Ecto neural progenitor cell (in vitro differentiated cells): ENCODE measurements around the gene CEP95.
A peak's percentile ranks its signal among the peaks of the same experiment; 100 is the strongest.

ENCODE experiments used
- DNase-seq: peaks from one replicate; pipeline ENCODE4 v3.0.0-alpha.2; 2018; ENCODE audit warnings: low spot score

The CEP95 gene

GRCh38 chr17:64496786-64497564, 9.8 kb upstream of the CEP95 start, which contains the start of gene POLG2:
Gene POLG2, minus strand, starts transcription at chr17:64497054. Its CDS starts 86 bp downstream, at chr17:64496968.
- DNase-seq = peak; percentile 97

DNA sequence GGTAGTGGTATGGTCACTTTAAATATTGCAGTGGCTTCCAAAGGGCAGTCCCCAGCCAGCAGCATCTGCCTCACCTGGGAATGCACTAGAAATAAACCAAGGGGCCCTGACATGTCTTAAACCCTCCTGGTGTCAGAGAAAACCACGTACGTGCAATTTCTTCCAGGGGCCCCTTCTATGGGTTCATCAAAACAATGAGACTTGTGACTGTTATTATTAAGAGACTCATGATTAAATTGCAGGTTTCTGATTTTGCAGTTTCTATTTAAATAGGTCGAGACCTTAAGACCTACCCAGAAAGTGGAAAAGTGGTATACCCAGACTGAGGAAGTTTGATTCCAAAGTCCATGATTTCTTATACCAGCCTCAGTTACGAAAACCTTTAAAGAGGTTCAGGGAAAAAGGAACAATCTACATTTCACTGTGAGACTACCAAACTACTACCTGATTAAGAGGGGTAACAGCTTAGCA, 9.2 kb upstream of the CEP95 start:
- no peak for DNase-seq

DNA sequence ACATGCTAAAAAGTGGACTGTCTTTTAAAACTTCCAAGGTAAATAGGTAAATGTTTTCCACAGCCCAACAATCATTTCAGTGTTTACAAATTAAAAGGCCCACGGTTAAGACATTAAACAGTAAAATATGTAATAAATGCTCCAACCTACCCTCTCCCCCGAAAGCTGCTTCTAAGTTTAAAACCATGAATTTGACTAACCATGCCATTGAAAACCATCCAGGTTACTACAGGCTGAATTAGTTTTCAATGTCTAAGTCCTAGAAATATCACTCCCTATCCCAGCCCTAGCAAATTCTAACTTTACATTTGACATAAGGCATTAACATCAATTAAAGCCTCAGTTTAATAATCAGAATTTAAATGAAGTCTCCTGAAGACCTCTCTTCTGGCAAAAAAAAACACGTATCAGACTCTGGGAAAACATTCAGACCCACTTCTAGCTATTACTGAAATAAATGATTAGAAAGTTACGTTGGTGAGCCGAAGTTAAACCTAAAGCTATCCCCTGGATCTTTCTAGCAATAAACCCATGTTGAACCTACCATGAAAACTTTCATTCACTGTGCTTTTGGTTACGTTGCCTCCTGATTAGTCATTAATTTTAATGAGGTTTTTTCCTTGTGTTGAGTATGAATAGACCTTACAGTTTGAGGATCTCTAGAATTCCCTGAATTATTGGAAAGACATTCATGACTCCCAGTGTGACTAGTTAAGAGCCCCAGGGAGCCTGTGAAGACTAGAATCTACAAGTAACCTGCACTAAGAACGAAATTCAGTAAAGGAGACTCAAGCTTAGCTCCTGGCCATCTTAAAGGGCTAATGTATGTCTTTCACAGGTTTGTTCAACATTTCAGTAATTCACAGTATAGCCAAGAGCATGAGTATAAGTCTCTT, 8.2 kb upstream of the CEP95 start:
- DNase-seq = no peak

DNA sequence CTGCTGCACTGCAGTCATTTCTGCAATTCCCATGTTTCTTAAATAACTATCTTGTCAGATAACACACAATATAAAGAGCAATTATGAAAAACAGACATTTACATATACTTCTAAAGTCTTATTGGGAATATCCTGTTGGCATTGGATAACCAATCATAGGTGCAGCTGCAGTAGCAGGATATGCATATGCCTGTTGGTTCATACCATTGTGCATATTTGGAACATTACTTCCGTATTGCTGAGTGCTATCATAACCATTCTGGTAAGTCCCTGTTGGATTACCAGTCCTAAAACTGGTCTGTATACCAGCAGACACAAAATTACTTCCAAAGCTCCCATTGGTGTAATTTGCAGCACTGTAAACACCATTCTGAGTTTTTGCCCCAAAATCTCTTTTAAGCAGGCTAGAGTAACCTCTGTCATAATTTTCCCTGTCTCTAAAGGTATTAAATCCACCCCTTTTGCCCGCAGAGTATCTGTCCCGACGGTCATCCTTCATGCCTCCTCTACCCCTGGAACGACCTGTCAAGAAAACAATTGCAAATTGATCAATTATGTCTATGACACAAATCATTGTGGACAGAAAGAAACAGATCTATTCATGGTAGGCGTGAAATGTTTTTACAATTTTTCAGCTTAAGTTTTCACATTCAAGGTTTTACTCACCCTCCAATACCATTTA, 6.8 kb upstream of the CEP95 start:
- DNase-seq = no peak

DNA sequence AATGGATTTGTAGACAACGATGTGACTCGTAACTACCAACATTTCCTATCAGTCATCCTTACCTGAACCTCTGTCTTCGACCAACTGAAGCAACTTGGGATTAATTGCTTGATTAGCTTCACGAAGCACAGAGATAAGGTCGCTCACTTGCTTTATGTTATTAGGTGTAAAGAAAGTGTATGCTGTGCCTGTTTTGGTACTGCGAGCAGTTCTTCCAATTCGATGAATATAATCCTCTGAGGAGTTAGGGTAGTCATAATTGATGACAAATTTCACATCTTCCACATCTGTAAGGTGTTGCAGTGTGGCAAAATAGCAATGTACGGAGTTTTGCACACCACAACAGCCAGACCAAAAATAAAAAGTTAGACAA, 6.3 kb upstream of the CEP95 start:
- DNase-seq = no peak

DNA sequence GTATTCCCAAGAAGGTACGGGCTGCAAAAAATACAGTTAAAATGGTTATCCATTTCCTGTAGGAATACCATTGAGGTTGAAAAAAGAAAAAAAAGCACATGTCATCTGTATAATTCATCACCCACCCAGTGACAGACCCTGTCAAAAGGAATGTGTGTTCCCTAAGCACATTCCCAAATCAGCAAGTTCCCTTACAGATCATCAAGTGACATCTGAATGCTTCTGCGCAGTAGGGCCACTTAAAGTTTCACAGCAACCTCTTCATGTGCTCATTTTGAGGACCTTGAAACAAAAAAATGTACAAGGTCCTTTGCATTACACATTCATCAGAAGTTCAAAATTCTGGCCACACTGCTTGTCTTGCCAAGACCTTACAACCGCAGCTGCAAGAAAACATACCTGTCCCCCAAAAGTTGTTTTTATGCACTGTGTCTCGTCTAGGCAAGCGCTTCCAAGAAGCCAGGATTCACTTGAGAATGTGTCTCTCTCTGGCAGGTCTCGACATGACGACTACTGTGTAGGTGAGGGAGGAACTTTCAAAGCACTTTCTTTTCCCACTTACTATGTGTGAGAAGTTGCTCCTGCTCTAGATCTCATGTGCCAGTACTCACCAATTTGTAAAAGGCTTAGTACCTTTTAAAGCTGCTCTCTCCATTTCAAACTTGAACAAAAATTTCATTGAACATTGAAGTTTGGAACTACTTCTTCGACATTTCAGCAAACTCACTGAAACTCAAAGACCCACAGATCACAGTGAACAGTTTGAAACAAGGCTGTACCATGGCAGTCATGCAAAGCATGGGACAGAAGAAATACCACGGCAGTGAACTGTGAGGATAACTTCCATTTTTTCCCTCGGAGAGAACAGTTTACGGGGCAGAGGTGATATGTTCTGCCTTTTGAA, 5.7 kb upstream of the CEP95 start:
- DNase-seq = no peak

- no peak for DNase-seq
These were observed 4.8 kb upstream of the CEP95 start for GRCh38 chr17:64502021-64502420.

DNA sequence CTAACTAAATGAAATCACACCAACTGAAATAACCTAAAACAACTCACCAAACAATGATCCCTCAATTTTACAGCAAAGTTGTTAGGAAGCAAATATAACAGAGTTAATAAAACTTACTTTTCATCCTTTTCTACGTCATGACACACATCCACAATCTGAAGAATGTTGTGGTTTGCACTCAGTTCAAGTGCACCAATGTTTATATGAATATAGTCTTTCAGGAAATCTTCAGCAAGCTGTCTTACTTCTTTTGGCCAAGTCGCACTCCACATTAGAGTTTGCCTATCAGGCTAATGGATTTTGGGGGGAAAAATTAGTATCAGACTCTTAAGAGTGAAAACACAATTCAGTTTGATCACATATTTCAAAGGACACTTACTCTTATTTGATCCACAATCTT, 4.0 kb upstream of the CEP95 start:
- DNase-seq = no peak

DNA sequence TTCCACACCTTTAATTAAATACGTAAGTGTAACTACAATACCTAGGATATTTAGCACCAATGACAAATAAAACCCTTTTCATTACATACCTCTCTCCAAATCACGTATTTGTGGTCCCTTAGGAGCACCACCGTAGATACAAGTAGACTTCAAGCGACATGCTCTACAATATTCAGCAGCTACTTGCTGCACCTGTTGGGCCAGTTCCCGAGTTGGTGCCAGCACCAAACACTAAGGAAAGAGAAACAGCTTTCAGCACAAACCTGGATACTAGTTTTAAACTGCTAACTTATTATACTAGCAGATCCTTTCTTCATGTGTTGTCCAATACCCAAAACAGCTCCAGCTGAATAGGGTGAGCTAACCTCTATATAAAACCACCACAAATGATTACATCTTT, 3.4 kb upstream of the CEP95 start:
- DNase-seq = no peak

- no peak for DNase-seq
These were observed 2.7 kb upstream of the CEP95 start for GRCh38 chr17:64503821-64504768.

DNA sequence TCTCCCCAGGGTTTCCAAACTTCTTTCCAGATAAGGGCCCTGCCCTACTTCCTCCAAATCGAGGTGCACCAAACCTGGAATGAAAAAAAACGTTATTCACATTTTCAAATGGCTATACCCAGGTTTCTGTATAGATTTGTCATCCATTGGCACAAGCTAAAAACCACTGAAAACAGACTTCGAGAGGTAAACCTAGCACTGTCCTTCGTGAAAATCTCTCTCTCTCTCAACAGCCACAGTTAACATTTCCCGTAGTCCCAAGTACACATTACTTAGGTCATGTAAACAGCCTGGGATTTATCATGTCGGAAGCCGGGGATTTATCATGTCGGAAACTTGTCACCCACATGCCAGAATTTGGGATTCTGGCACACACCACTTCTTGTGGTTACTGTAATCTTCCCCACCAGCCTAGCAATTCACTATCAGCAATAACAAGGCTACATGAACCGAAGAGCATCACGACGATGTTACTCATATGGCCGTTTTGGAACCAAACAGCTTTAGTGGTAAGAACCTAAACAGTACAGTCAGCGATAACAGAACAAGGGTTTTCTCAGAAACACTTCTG, 1.9 kb upstream of the CEP95 start:
- no peak for DNase-seq

DNA sequence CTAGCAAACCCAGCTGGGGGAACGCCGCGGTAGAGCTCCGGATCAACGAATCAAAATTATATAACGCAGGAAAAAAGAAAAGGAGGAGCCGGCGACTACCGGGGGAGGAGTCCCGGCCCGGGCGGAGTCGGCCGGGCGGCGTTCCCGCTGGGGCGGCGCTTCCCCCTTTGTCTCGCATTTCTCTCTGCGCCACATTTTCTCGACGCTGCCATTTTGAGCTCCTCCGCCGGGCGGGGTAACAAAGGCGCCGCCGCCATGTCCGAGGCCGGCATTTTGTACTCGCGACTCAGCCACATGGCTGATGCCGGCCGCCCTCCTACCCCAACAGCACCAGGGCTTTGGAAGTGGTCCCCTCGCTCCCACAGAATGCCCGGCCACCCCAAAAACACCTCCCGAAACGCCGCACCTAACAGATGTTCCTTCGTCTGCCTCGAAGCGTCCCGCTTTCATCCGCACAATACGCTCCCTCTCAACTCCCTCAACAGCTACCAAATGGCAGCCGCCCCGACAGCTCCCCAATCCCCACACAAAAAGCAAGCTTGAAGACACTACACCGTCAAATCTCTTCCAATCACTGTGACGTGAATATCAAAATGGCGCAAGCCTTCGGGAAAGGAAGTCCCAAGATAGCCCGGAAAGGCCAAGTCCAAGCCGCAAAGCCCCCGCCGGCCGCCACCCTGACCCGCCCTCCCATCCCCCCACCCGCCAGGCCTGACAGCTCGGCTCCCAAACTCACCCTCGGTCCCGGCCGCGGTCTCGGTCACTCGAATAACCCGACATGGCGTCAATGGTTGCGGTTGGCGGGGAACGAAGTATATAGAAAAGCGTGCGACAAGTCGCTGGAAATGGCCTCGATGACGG, 1.2 kb upstream of the CEP95 start:
- DNase-seq = peak; percentile 93

GRCh38 chr17:64506201-64506575, 589 bp upstream of the CEP95 start, which contains the start of gene DDX5:
Gene DDX5, minus strand, starts transcription at chr17:64506289. Its CDS starts 170 bp downstream, at chr17:64506119.
- peak; percentile 100 for DNase-seq

GRCh38 chr17:64507413-64507782, 621 bp downstream of the CEP95 start:
- DNase-seq = peak; percentile 71

DNA sequence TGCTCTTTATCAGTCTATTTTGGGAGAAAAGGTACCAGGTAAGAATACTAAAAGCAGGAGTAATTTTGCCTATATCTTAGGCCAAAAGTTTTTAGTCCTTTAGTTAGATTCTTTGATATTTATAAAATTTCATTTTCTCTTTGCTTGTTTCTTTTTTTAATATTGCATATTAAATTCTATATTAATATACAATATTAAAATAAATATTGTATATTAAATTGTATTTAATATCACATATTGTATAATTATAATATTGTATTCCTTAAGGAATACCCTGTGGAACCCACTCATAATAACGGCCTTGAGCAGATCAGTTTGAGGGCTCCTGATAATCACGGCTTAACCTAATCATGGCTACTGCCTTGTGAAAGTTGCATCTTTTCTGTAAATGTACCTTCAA, 1.9 kb downstream of the CEP95 start:
- no peak for DNase-seq

DNA sequence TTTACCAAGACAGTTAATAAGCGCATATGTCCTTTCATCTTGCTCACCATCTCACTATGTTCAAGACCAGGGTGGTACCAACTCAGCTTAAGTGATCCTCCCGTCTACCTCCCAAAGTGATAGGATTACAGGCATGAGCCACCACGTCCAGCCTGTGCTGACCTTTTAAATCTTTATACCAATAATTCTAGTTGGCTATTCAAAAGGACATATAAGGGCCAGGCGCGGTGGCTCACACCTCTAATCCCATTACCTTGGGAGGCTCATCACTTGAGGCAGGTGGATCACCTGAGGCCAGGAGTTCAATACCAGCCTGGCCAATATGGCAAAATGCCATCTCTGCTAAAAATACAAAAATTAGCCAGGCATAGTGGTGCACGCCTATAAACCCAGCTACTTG, 2.4 kb downstream of the CEP95 start:
- DNase-seq = no peak

- DNase-seq = no peak
These were observed 8.6 kb downstream of the CEP95 start for GRCh38 chr17:64515419-64515818.

- DNase-seq = no peak
These were observed 9.1 kb downstream of the CEP95 start for GRCh38 chr17:64515829-64516228.

DNA sequence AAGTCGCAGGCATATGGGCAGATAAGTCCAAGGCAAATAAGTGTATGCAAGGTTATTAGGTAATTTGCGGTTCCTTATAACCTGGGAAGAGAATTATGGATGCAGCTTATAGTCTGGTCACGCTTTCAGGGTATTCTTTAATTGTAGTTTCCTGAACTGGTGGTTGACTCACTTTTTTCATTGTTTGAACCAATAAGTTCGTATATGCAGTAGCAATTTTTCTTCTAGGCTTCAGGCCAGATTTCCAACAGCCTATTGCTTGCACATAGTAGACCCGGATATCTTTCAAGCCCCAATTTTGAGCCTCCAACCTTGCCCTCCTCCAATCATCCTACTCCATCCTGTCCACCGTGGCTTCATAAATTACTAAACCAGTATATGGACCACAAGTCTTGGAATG, 12.8 kb downstream of the CEP95 start:
- DNase-seq = no peak
